Liver (tissue), 9 donors: ENCODE measurements around the gene ARHGAP28. TPM values are rescaled to one million over a fixed set of nuclear protein-coding genes. Genes with fewer than 3 reads are reported as not detected.

Source experiments
- DNase-seq: peaks from one replicate; pipeline ENCODE4 v3.0.0-alpha.2; 2017; ENCODE audit warnings: low spot score
- H3K27ac ChIP-seq, 2 donors: one replicate each; pipeline ENCODE4 v1.7.0; 2013; ENCODE audit warnings: inconsistent platforms in 2 of 2, low read length in 2 of 2, control low read depth in 1 of 2, low read depth in 1 of 2, mild to moderate bottlenecking in 1 of 2
- H3K27me3 ChIP-seq, 4 donors: one replicate each; pipeline versions ENCODE4 v1.6.1 to v1.7.0; 2013; ENCODE audit warnings: low read length in 3 of 4, inconsistent platforms in 1 of 4, mild to moderate bottlenecking in 1 of 4, moderate library complexity in 1 of 4; ENCODE audit not compliant: control insufficient read depth in 4 of 4, insufficient read depth in 4 of 4
- H3K36me3 ChIP-seq, 4 donors: one replicate each; pipeline versions ENCODE4 v1.6.1 to v1.7.0; 2013; ENCODE audit warnings: low read length in 3 of 4, mild to moderate bottlenecking in 3 of 4, low read depth in 1 of 4, moderate library complexity in 1 of 4; ENCODE audit not compliant: control insufficient read depth in 4 of 4, insufficient read depth in 3 of 4
- H3K4me1 ChIP-seq, 4 donors: one replicate each; pipeline versions ENCODE4 v1.6.1 to v1.7.0; 2013; ENCODE audit warnings: low read length in 3 of 4, mild to moderate bottlenecking in 3 of 4, moderate library complexity in 1 of 4; ENCODE audit not compliant: control insufficient read depth in 4 of 4, insufficient read depth in 4 of 4
- H3K4me3 ChIP-seq, 3 donors: one replicate each; pipeline versions ENCODE4 v1.6.1 to v1.7.0; 2013; ENCODE audit warnings: low read length in 3 of 3, control low read depth in 1 of 3, low read depth in 1 of 3, mild to moderate bottlenecking in 1 of 3
- H3K9ac ChIP-seq, 2 donors: one replicate each; pipeline ENCODE4 v1.7.0; 2013; ENCODE audit warnings: low read length in 2 of 2, mild to moderate bottlenecking in 2 of 2, moderate library complexity in 2 of 2, control low read depth in 1 of 2, low read depth in 1 of 2
- H3K9me3 ChIP-seq, 4 donors: one replicate each; pipeline versions ENCODE4 v1.6.1 to v1.7.0; 2013; ENCODE audit warnings: low read length in 3 of 4; ENCODE audit not compliant: control insufficient read depth in 4 of 4
- ATF3 ChIP-seq: IDR thresholded peaks from 2 replicates; pipeline ENCODE4 v1.6.1; 2016; ENCODE audit warnings: antibody characterized with exemption
- CTCF ChIP-seq: fragments of 150-350 bp; IDR thresholded peaks from 2 replicates; pipeline ENCODE4 v1.5.1; 2017; ENCODE audit warnings: improper control_type of control experiment, low read depth, low read length; ENCODE audit not compliant: missing input control
- EGR1 ChIP-seq, 2 donors: IDR thresholded peaks; 2 replicates each; pipeline ENCODE4 v1.6.1; 2016 to 2018; ENCODE audit warnings: antibody characterized with exemption in 2 of 2, low read depth in 2 of 2
- FOXA1 ChIP-seq: IDR thresholded peaks from 2 replicates; pipeline ENCODE4 v1.6.1; 2016; ENCODE audit warnings: antibody characterized with exemption
- FOXA2 ChIP-seq: IDR thresholded peaks from 2 replicates; pipeline ENCODE4 v1.6.1; 2016; ENCODE audit warnings: antibody characterized with exemption
- GABPA ChIP-seq, 2 donors: IDR thresholded peaks in 1 of 2; conservative IDR thresholded peaks in 1 of 2; 2 replicates each; pipeline ENCODE4 v1.6.1; 2016; ENCODE audit warnings: antibody characterized with exemption in 2 of 2, mild to moderate bottlenecking in 1 of 2, moderate library complexity in 1 of 2
- HNF4A ChIP-seq, 2 donors: conservative IDR thresholded peaks; 2 replicates each; pipeline ENCODE4 v1.6.1; 2016; ENCODE audit warnings: antibody characterized with exemption in 2 of 2, mild to moderate bottlenecking in 2 of 2
- MAX ChIP-seq: IDR thresholded peaks from 2 replicates; pipeline ENCODE4 v1.6.1; 2016; ENCODE audit warnings: antibody characterized with exemption
- NR2F2 ChIP-seq: IDR thresholded peaks from 2 replicates; pipeline ENCODE4 v1.6.1; 2016; ENCODE audit warnings: antibody characterized with exemption
- REST ChIP-seq: IDR thresholded peaks from 2 replicates; pipeline ENCODE4 v1.6.1; 2016; ENCODE audit warnings: antibody characterized with exemption, mild to moderate bottlenecking
- RXRA ChIP-seq, 2 donors: IDR thresholded peaks; 2 replicates each; pipeline ENCODE4 v1.6.1; 2017 to 2018; ENCODE audit warnings: antibody characterized with exemption in 2 of 2, mild to moderate bottlenecking in 1 of 2
- TAF1 ChIP-seq: conservative IDR thresholded peaks from 2 replicates; pipeline ENCODE4 v1.6.1; 2016; ENCODE audit warnings: antibody characterized with exemption, mild to moderate bottlenecking
- YY1 ChIP-seq: IDR thresholded peaks from 2 replicates; pipeline ENCODE4 v1.6.1; 2016; ENCODE audit warnings: antibody characterized with exemption, mild to moderate bottlenecking
- ZBTB33 ChIP-seq: IDR thresholded peaks from 2 replicates; pipeline ENCODE4 v1.6.1; 2016; ENCODE audit warnings: antibody characterized with exemption
- WGBS: extraction: QIAGEN DNeasy Blood & Tissue Kit; methylation state at CpG from one replicate; pipeline ENCODE4 v1.1.7; 2013; 5-methylcytosine and 5-hydroxymethylcytosine counted together
- polyA plus RNA-seq, 2 donors: library from polyadenylated mRNA; stranded (reverse) in 1 of 2; unstranded in 1 of 2; fragments of 200-250 nt in 1 of 2; fragments of >200 nt in 1 of 2; fragmentation: Nextera tagmentation in 1 of 2; extraction: Ambion mirVana in 1 of 2; gene quantifications; one replicate each; pipeline versions ENCODE4 v1.2.1 to v1.2.3, GENCODE V29; 2013 to 2015
- total RNA-seq, 2 donors: library from RNA; depleted of rRNA; stranded (reverse); fragments of >200 nt; gene quantifications; one replicate each; pipeline ENCODE4 v1.2.3, GENCODE V29; 2014
- donor health status: healthy.
- donor health status: healthy.
- donor health status: healthy.
- donor health status: healthy.
- donor health status: healthy.

The ARHGAP28 gene
- total and polyA plus RNA-seq, 4 donors = 0.14 to 2.1 (median 0.69) TPM

- 69% methylated on average over 4 of the region's 4 CpGs for WGBS
- no peak overlapping the region for H3K27ac ChIP-seq
- no peak overlapping the region for H3K9ac ChIP-seq
- no peak for DNase-seq
- no peaks in the 10 kb centered on the region for H3K36me3 ChIP-seq
- TF ChIP-seq FOXA2 (no peak), REST (no peak), ATF3 (no peak), RXRA (IDR thresholded peaks at IDR 0.05) (no peak), EGR1 (IDR thresholded peaks at IDR 0.05; ENCODE audit: low read depth in 2 of 2) (no peak), MAX (no peak), FOXA1 (no peak), YY1 (no peak), TAF1 (no peak), GABPA (IDR thresholded peaks at IDR 0.05 in 1 of 2, conservative IDR thresholded peaks at IDR 0.05 in 1 of 2) (no peak)
- H3K4me3 ChIP-seq = no peak overlapping the region
- H3K9me3 ChIP-seq = no peaks in the 10 kb centered on the region
- H3K4me1 ChIP-seq = no peaks in the 10 kb centered on the region
- H3K27me3 ChIP-seq = no peaks in the 10 kb centered on the region
Observed at GRCh38 chr18:6722690-6723089, 6.8 kb upstream of the ARHGAP28 start.

GRCh38 chr18:6724331-6724730, 5.2 kb upstream of the ARHGAP28 start:
- 90% methylated on average over 1 of the region's 1 CpG for WGBS

GRCh38 chr18:6728331-6728730, 1.2 kb upstream of the ARHGAP28 start:
- H3K27ac ChIP-seq = no peak overlapping the region
- H3K27me3 ChIP-seq = peaks cover 0 to 4% (median 0%) of the 10 kb centered on the region in 4 donors
- DNase-seq = no peak
- TF ChIP-seq HNF4A (conservative IDR thresholded peaks at IDR 0.05) = no peak
- TF ChIP-seq EGR1 (IDR thresholded peaks at IDR 0.05; ENCODE audit: low read depth in 2 of 2) = no peak
- no peak for TF ChIP-seq NR2F2
- no peak for TF ChIP-seq FOXA1
- TF ChIP-seq GABPA (IDR thresholded peaks at IDR 0.05 in 1 of 2, conservative IDR thresholded peaks at IDR 0.05 in 1 of 2) = no peak
- no peak for TF ChIP-seq FOXA2
- TF ChIP-seq RXRA (IDR thresholded peaks at IDR 0.05) = no peak
- no peak for TF ChIP-seq CTCF
- no peak for TF ChIP-seq ZBTB33
- H3K9me3 ChIP-seq = no peaks in the 10 kb centered on the region
- no peak overlapping the region for H3K9ac ChIP-seq
- 34% methylated on average over 8 of the region's 8 CpGs for WGBS
- no peaks in the 10 kb centered on the region for H3K36me3 ChIP-seq
- peaks cover 5 to 14% (median 6%) of the 10 kb centered on the region in 4 donors for H3K4me1 ChIP-seq
- no peak overlapping the region for H3K4me3 ChIP-seq

More at GRCh38 chr18:6724331-6724730, 5.2 kb upstream of the ARHGAP28 start:
- TF ChIP-seq TAF1 = no peak
- no peak for DNase-seq
- H3K9me3 ChIP-seq = no peaks in the 10 kb centered on the region
- H3K4me1 ChIP-seq = peaks cover 0 to 4% (median 1%) of the 10 kb centered on the region in 4 donors
- H3K27me3 ChIP-seq = no peaks in the 10 kb centered on the region
- H3K9ac ChIP-seq = no peak overlapping the region
- H3K27ac ChIP-seq = no peak overlapping the region
- H3K36me3 ChIP-seq = no peaks in the 10 kb centered on the region
- H3K4me3 ChIP-seq = no peak overlapping the region
